COR-L47 (cell line): ENCODE results near the gene CYP46A1.
"Not testable (repeated sequence)": the region's sequence is repeated elsewhere in the genome, so short reads cannot be mapped to it uniquely, and the experiment has no call there.

Experiments
- DNase-seq: peaks from one replicate; lab custom pipeline; 2025; lab: John Stamatoyannopoulos, UW

The CYP46A1 gene

GRCh38 chr14:99657645-99658155 is 26.4 kb upstream of the CYP46A1 start:
- no peak for DNase-seq

GRCh38 chr14:99658218-99658845 is 25.8 kb upstream of the CYP46A1 start:
- no peak for DNase-seq

DNA sequence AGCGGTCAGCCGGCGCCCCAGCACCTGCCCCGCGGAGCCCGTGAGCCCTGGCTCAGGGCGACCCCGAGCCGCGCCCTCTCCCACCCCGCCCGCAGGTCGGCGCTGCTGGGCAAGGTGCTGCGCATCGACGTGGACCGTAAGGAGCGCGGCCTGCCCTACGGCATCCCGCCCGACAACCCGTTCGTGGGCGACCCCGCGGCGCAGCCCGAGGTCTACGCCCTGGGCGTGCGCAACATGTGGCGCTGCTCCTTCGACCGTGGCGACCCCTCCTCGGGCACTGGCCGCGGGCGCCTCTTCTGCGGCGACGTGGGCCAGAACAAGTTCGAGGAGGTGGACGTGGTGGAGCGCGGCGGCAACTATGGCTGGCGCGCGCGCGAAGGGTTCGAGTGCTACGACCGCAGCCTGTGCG is 24.8 kb upstream of the CYP46A1 start:
- no peak for DNase-seq

GRCh38 chr14:99660006-99660566 is 24.0 kb upstream of the CYP46A1 start:
- DNase-seq, result no peak

GRCh38 chr14:99660794-99661193 is 23.3 kb upstream of the CYP46A1 start:
- DNase-seq, result no peak

- DNase-seq, result not testable (repeated sequence)
Measured at GRCh38 chr14:99661206-99661605, 22.9 kb upstream of the CYP46A1 start.

GRCh38 chr14:99662846-99663245 is 21.3 kb upstream of the CYP46A1 start:
- no peak for DNase-seq

GRCh38 chr14:99663386-99664057 is 20.6 kb upstream of the CYP46A1 start:
- no peak for DNase-seq

DNA sequence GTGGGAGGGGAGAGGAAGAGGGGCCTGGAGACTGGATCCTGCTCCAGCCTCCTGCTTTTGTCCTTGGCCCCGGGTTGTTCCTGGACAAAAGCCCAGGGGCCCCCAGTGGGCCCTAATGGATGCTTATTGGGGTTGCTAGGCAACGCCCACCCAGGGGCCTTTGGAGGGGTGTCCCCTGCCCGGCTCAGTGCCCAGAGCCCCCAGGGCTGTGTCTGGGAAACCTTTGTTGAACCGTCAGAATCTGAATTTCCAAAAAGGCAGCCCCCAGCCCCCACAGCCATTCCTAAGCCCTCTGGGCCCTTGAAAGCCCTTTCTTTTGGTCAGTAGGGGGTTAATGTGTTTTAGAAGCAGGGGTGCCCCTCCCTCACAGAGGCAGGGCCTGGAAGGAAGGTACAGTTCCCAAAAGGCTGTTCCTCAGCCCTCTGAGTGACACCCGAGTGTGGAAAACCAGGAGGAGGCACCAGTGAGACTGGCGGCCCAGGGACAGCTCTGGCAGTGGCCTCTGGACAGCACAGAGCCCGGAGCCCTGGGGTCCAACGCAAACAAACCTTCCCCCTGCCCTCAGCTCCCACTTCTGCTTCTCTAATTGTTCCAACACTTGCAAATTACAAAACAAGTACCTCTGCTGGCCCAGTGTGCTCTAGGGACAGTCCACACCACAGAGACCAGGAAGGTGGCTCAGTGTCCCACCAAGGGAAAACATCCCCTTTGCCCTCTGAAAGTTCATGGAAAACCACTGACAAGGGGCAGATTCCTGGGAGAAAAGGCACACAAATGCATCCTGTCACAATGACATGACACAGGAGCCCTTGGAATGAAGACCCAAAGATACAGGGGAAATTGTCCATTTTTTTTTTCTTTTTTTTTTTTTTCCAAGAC is 19.8 kb upstream of the CYP46A1 start:
- peak; percentile 69 for DNase-seq

DNA sequence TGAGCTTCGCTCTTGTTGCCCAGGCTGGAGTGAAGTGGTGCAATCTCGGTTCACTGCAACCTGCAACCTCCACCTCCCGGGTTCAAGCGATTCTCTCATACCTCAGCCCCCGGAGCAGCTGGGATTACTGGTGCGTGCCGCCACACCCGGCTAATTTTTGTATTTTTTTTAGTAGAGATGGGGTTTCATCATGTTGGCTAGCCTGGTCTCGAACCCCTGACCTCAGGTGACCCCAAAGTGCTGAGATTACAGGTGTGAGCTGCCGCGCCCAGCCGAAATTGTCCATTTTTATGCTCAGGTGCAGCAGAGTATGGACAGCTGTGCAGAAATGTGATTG is 19.2 kb upstream of the CYP46A1 start:
- no peak for DNase-seq

- DNase-seq, result no peak
Measured at GRCh38 chr14:99666533-99666932, 17.6 kb upstream of the CYP46A1 start.

- DNase-seq, result no peak
Measured at GRCh38 chr14:99667045-99667444, 17.1 kb upstream of the CYP46A1 start.

GRCh38 chr14:99667821-99668220 is 16.3 kb upstream of the CYP46A1 start:
- DNase-seq, result no peak

GRCh38 chr14:99668307-99669295 is 15.5 kb upstream of the CYP46A1 start:
- DNase-seq, result no peak

DNA sequence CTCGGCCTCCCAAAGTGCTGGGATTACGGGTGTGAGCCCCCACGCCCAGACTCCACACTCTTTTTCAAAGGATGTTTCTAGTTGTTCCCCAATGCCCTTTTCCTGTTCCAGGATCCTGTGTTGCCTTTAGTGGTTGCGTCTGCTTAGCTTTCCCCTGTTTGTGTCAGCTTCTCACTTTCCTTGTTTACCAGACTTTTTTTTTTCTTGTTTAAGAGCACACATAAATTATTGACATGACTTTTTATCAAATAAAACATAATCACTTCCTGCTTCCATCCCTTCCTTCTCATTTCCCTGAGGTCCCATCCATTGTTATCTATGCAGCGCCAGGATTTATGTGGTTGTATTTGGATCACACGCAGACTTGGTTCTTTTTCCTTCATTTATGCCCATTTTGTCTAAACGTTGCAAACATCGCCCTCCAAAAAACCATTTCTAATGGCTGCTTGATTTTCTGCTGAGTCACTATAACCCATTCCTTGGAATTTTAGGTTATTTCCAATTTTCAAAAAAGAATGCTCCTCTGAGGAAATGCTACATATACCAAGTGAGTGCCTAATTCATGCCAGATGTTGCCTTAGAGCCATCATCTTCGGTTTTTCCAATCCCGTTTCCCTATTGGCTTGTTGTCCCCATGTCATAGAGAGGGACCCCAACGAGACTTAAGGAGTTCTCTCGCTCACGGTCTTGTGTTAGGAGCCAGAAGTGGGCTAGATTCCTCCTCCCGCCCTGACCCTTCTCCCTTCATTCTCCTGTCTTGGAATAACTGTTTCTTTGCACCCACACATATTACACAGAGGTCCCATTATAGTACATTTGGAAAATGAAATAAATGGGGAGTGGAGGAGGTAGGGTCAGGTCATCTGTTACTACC is 13.5 kb upstream of the CYP46A1 start:
- DNase-seq, result no peak

DNA sequence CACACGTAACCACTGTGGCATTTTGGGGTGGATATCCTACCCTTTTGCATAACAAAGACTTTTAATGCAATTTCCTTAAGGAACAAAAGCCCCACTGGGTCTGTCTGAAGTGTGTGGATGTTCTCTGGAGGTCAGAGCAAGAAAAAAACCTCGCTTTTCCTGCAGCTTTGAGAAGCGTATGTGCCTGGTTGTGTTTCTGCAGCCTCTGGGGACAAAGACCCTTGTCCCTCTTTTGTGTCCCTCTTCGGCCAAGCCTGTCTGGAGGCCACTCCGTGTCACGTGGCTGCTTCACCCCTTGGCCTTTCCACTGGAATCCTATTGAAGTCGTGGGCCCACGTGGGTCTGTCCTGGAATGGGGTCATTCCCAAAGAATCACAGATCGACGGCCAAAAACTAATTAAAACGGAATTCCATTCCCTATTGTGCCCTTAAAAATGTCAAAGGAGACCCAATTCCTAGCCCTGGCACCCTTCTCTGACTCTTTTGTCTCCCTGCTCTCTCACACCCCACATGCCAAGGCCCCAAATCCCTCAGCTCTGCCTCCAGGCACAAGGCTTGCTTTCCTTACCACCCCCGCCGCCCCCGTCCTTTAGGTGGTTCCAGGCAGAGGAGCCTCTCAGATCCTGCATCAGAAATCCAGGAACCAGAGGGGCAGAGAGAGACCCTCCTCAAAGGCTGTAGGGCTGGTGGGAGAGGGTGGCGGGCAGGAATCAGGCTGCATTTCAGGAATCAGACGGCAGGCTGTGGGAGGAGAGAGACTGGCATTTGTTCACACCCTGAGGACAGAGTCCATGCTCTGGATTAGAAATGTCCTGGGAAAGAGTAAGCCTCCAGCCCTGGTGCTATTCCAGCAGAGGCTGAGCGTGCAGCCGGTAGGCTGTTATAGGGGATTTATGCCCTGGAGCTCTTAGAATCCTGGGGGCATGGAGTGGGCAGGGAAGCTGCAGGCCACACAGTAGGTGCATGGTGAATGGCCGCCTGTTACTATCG is 12.6 kb upstream of the CYP46A1 start:
- DNase-seq, result no peak

DNA sequence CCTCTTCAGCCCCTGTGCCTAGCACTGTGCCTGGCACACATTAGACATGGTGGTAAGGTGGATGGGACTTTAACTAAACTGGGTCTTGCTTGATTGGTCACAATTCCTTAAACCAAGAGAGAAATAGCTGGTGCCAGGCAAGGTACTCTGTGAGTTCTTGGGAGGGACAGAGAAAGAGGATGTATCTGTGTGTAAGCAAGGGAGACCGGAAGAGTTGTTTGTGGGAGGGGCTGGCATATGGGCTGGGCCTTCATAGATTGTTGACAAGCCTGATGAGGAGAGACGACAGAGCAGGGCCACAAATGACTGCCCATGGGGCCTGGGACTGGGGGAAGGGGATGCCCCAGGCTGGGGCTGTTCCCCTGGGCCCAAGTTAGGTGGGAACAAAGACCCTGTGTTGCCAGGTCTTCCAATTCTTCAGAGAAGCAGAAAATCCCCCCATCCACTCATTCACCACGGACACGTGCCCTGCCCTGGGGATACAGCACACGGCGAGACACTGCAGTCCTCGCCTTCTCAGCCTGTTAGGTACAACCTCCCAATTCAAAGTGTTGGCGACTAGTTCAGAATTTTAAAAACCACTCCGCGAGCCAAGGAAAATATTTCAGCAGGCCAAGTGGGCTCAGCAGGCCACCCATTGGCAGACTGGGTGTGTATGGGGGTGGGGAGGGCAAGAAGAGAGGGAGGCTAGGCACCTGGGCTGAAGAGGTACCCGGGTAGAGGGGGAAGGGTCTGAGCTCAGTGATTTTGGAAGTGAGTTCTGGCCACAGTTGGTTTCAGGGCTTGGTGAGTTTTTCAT is 11.4 kb upstream of the CYP46A1 start:
- DNase-seq, result no peak
